ENCODE results near the gene KLF16.

GRCh38 chr19:1837222-1837565, 26.2 kb downstream of the KLF16 start:
- TF ChIP-seq, protein P1, sequence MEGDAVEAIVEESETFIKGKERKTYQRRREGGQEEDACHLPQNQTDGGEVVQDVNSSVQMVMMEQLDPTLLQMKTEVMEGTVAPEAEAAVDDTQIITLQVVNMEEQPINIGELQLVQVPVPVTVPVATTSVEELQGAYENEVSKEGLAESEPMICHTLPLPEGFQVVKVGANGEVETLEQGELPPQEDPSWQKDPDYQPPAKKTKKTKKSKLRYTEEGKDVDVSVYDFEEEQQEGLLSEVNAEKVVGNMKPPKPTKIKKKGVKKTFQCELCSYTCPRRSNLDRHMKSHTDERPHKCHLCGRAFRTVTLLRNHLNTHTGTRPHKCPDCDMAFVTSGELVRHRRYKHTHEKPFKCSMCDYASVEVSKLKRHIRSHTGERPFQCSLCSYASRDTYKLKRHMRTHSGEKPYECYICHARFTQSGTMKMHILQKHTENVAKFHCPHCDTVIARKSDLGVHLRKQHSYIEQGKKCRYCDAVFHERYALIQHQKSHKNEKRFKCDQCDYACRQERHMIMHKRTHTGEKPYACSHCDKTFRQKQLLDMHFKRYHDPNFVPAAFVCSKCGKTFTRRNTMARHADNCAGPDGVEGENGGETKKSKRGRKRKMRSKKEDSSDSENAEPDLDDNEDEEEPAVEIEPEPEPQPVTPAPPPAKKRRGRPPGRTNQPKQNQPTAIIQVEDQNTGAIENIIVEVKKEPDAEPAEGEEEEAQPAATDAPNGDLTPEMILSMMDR (IDR thresholded peaks at IDR 0.05), result no peak
- no peak for TF ChIP-seq POLR2A (IDR thresholded peaks at IDR 0.05)

All from testis (tissue), 2 donors.